ENCODE data around the gene ZNF407. TPM values are rescaled to one million over a fixed set of nuclear protein-coding genes. Genes with fewer than 3 reads are reported as not detected.

ZNF407 gene
- total RNA-seq, 2 experiments from 2014 or later: 16.6 to 17.0 TPM

DNA sequence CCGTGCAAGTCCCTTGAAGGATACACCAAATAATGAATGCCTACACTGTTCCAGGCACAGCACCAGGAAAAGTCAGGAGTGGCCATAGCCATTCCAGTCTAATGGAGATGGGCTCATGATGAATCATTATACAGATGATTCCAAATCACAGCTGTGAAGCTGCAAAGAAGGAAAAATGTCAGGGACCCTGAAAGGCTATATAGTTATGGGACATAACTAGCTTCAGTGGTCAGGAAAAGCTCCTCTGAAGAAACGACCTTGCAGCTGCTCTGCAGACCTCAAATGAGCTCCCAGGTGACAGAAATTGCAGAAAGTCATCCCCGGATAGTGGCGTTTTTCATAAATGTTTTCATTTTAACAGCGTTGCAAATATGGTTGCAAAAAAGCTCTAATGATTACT is 410.5 kb downstream of the ZNF407 start:
- DNase-seq (no peak), ATAC-seq (no peak)
- Mint-ChIP-seq H3K27ac (no peak overlapping the region), H3K4me3 (no peak overlapping the region), H3K36me3 (ENCODE audit: low read depth) (no peaks in the 10 kb centered on the region), H3K4me1 (ENCODE audit: low read depth) (no peaks in the 10 kb centered on the region), H3K9me3 (ENCODE audit: insufficient read depth) (no peaks in the 10 kb centered on the region), H3K27me3 (ENCODE audit: low read depth) (no peaks in the 10 kb centered on the region)
- POLR2A ChIA-PET: no interaction called here
- CTCF ChIA-PET: no interaction called here

DNA sequence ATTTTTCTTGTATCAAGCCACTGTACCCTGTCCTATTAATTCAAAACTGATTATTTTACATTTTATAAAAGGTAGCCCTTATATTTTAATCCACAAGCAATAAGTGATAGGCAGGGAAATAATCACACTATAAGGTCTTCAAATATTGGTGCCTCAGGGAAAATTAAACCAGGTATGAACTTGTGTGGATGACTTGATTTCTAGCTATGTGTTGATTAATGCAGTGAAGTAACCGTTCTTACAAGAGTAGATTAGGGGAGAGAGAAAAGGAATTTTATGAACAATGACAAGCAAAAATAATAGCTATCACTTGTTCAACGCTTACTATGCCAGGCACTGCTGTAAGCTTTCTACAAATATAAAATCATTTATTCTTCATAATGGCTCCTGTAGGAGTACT is 411.6 kb downstream of the ZNF407 start:
- CTCF ChIA-PET: no interaction called here
- Mint-ChIP-seq H3K4me3 (no peak overlapping the region), H3K27ac (no peak overlapping the region), H3K9me3 (ENCODE audit: insufficient read depth) (no peaks in the 10 kb centered on the region), H3K27me3 (ENCODE audit: low read depth) (no peaks in the 10 kb centered on the region), H3K4me1 (ENCODE audit: low read depth) (peaks cover 1% of the 10 kb centered on the region), H3K36me3 (ENCODE audit: low read depth) (no peaks in the 10 kb centered on the region)
- DNase-seq: no peak
- ATAC-seq: no peak
- POLR2A ChIA-PET: no interaction called here

DNA sequence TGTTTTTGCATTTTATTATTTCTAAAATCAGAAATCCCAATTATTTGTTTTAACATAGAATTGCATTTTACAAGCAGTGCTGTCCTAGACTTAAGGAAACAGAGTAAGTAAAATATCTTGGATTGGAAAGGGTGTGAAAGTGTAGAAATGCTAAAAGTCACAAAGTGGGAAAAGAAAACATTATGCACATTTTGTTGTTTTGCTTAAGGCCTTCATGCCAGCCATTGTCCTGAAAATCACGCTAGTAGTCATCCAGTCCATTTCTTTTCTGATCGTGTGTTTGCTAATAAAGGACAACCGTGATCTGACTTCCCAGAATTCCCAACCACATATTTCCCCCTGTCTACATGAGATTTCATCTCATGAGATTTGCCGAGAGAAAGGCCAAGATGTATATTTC is 412.2 kb downstream of the ZNF407 start:
- ATAC-seq (no peak), DNase-seq (no peak)
- H3K9me3 Mint-ChIP-seq (ENCODE audit: insufficient read depth): no peaks in the 10 kb centered on the region
- ChIA-PET CTCF (no interaction called here), POLR2A (no interaction called here)
- no peak overlapping the region for H3K4me3 Mint-ChIP-seq
- no peaks in the 10 kb centered on the region for H3K27me3 Mint-ChIP-seq (ENCODE audit: low read depth)
- no peaks in the 10 kb centered on the region for H3K36me3 Mint-ChIP-seq (ENCODE audit: low read depth)
- H3K4me1 Mint-ChIP-seq (ENCODE audit: low read depth): peaks cover 3% of the 10 kb centered on the region
- H3K27ac Mint-ChIP-seq: no peak overlapping the region

DNA sequence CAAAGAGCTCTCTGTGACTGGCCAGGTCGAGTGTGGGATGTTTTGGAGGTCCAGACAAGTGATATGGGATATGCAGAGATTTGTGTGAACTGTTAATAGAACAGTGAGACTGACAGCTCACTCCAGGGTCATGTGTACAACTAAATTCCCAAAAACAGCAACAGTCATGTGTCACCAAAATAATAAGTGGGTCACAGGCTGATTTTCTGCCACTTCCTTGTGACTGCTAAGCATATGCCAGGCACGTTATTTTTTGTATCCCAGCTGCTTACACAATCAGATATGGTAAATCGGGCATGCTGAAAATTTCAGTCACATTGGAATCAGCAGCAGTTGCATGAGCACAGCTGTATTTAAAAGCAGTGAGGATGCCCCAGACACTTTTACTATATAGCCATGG is 412.6 kb downstream of the ZNF407 start:
- ChIA-PET CTCF (no interaction called here), POLR2A (no interaction called here)
- no peak overlapping the region for H3K27ac Mint-ChIP-seq

DNA sequence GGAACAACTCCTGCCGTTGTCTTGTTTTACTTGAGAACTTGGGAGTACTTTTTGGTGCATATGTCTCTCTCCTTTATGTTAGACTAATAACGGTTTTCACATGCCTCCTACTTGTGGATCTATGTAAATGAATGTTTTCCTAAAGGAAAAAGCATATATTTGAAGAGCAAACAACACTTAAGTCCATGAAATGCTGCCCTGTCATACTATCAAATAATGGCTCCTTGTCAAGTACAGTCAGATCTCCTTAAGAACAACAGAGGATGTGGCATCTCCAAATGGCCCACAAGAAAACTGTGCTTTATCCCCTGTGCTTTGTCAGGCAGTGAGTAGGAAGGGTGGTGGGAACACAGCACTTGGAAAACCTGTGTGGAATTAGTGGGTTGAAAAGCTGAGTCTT is 413.0 kb downstream of the ZNF407 start:
- H3K9me3 Mint-ChIP-seq (ENCODE audit: insufficient read depth): no peaks in the 10 kb centered on the region
- DNase-seq (no peak), ATAC-seq (no peak)
- CTCF ChIA-PET: no interaction called here
- peaks cover 3% of the 10 kb centered on the region for H3K4me1 Mint-ChIP-seq (ENCODE audit: low read depth)
- POLR2A ChIA-PET: no interaction called here
- H3K36me3 Mint-ChIP-seq (ENCODE audit: low read depth): no peaks in the 10 kb centered on the region
- no peaks in the 10 kb centered on the region for H3K27me3 Mint-ChIP-seq (ENCODE audit: low read depth)
- H3K4me3 Mint-ChIP-seq: no peak overlapping the region
- H3K27ac Mint-ChIP-seq: no peak overlapping the region

More for the DNA sequence above, 412.6 kb downstream of the ZNF407 start:
- Mint-ChIP-seq H3K36me3 (ENCODE audit: low read depth) (no peaks in the 10 kb centered on the region), H3K4me1 (ENCODE audit: low read depth) (peaks cover 3% of the 10 kb centered on the region), H3K9me3 (ENCODE audit: insufficient read depth) (no peaks in the 10 kb centered on the region), H3K27me3 (ENCODE audit: low read depth) (no peaks in the 10 kb centered on the region), H3K4me3 (no peak overlapping the region)
- DNase-seq (no peak), ATAC-seq (no peak)

DNA sequence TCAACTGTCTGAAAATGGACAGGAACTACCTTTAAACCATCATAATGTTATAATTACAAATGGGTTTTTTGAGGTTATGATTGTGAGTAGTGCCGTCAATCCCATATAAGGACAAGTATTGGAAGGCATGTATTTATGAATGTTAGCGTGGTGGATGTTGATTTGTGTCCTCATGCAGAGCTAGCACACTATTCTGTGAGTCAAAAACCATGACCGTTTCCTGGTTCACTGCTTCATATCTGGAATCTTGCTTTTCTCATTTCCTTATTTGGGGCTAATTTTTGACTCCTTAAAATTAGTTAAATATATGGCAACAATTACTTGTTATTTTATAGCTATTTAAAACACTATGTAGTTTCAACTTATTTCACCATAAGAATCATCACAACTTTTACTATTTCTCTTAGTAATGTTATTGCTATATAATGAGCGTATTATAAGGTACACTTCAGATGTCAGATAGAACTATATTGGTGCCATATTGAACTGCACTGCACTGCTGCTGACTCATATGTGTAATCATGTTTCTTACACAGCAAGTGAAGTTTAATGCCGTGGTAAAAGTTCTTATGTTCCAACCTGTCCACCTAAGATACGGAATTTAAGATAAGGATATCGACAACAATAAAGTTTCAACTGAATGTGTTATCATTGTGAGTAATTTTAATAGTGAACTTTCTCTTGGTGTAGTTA is 418.5 kb downstream of the ZNF407 start:
- ATAC-seq (no peak), DNase-seq (no peak)
- Mint-ChIP-seq H3K4me1 (ENCODE audit: low read depth) (peaks cover 3% of the 10 kb centered on the region), H3K4me3 (no peak overlapping the region), H3K27me3 (ENCODE audit: low read depth) (no peaks in the 10 kb centered on the region), H3K27ac (no peak overlapping the region), H3K36me3 (ENCODE audit: low read depth) (no peaks in the 10 kb centered on the region), H3K9me3 (ENCODE audit: insufficient read depth) (no peaks in the 10 kb centered on the region)
- ChIA-PET POLR2A (no interaction called here), CTCF (interaction anchor here (1.7 kb wide), 1 partner anchor 8 kb away, joined by 5 read pairs; no protein-coding TSS in a partner anchor)

DNA sequence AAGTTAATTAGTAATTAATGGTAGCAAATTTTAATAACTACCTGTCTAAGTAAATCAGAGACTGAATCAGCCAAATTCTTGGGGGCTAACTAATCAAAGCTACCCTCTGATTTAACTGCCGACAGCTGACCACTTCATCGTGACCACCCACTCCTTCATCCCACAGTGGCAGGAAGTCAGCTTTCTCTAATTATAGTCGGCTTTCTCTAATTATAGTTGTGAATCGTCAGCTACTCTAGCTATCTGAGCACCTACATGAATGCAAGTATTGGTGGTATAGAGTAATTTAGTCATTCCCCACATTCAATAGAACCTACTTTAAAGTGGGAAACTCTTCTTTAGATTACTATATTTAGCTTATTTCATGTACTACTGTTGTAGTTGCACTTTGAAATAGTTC is 425.8 kb downstream of the ZNF407 start:
- Mint-ChIP-seq H3K27ac (no peak overlapping the region), H3K27me3 (ENCODE audit: low read depth) (no peaks in the 10 kb centered on the region), H3K36me3 (ENCODE audit: low read depth) (no peaks in the 10 kb centered on the region), H3K4me3 (no peak overlapping the region), H3K4me1 (ENCODE audit: low read depth) (no peaks in the 10 kb centered on the region), H3K9me3 (ENCODE audit: insufficient read depth) (no peaks in the 10 kb centered on the region)
- DNase-seq (no peak), ATAC-seq (no peak)
- CTCF ChIA-PET: interaction anchor here (1.2 to 1.8 kb wide), 2 partner anchors 8 to 26 kb away, joined by 3 to 5 read pairs; no protein-coding TSS in a partner anchor
- POLR2A ChIA-PET: no interaction called here

DNA sequence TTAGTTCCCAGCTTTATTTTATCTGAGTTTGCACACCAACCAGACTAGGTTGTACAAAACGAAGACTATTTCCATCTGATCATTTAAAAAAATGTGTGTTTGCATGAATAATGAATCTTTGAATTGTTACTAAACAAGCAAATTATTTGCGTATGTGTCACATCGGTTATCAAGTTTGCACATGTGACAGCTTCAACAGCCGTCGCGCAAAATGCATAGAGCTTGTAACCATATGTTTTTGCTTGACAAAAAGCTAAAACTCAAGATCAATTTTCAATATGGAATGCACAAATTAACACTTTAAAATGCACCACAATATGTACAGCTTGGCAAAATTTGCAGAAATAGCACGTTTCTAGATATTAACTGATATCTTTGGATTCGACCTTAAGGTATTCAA is 427.2 kb downstream of the ZNF407 start:
- no peaks in the 10 kb centered on the region for H3K27me3 Mint-ChIP-seq (ENCODE audit: low read depth)
- H3K4me1 Mint-ChIP-seq (ENCODE audit: low read depth): peaks cover 7% of the 10 kb centered on the region
- H3K27ac Mint-ChIP-seq: no peak overlapping the region
- DNase-seq (no peak), ATAC-seq (no peak)
- ChIA-PET POLR2A (no interaction called here), CTCF (interaction anchor here (0.6 to 1.8 kb wide), 2 partner anchors 9 to 34 kb away, joined by 3 to 5 read pairs; no protein-coding TSS in a partner anchor)
- no peaks in the 10 kb centered on the region for H3K9me3 Mint-ChIP-seq (ENCODE audit: insufficient read depth)
- H3K4me3 Mint-ChIP-seq: no peak overlapping the region
- peaks cover 3% of the 10 kb centered on the region for H3K36me3 Mint-ChIP-seq (ENCODE audit: low read depth)

DNA sequence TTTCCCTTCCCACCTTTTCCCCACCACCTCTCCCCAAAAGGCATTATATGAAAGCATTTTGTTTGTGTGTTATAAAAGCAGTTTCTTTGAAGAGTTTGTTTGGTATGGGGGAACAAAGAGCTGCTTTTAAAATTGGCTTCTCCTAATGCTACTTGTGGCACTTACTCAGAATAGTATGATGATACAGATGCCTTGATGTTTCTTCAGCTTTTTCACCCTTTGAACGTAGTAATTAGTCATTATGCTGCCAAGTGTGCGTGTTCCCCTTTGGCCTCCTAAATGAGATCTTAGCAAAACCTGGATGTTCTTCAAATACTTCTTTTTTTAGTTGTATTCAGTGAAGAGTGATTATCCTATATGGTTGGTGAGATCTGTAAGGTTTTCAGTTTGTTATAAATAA is 427.9 kb downstream of the ZNF407 start:
- no peaks in the 10 kb centered on the region for H3K9me3 Mint-ChIP-seq (ENCODE audit: insufficient read depth)
- H3K4me1 Mint-ChIP-seq (ENCODE audit: low read depth): peaks cover 7% of the 10 kb centered on the region
- ChIA-PET POLR2A (no interaction called here), CTCF (no interaction called here)
- ATAC-seq: no peak
- H3K36me3 Mint-ChIP-seq (ENCODE audit: low read depth): peaks cover 3% of the 10 kb centered on the region
- no peak overlapping the region for H3K27ac Mint-ChIP-seq
- H3K27me3 Mint-ChIP-seq (ENCODE audit: low read depth): no peaks in the 10 kb centered on the region
- no peak overlapping the region for H3K4me3 Mint-ChIP-seq
- no peak for DNase-seq

DNA sequence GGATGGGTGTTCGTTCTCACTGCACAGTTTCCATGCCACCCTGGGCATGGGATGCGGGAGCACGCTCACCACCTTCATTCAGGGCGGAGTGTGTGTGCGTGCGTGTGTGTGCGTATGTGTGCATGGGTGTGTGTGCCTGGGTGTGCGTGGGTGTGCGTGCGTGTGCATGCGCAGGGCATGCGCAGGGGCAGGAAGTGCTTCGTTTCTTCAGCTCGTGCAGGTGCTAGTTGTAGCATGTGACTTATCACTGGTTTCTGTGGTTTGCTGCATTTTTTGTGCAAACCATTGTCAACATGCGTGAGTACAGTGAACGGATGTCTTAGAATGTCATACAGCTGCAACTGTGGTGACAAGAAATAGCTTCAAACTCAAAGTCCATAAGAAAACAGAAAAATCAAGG is 431.8 kb downstream of the ZNF407 start:
- Mint-ChIP-seq H3K4me3 (no peak overlapping the region), H3K27ac (no peak overlapping the region), H3K36me3 (ENCODE audit: low read depth) (peaks cover 3% of the 10 kb centered on the region), H3K9me3 (ENCODE audit: insufficient read depth) (no peaks in the 10 kb centered on the region), H3K27me3 (ENCODE audit: low read depth) (no peaks in the 10 kb centered on the region), H3K4me1 (ENCODE audit: low read depth) (peaks cover 7% of the 10 kb centered on the region)
- ChIA-PET POLR2A (no interaction called here), CTCF (interaction anchor here (0.9 kb wide), 1 partner anchor 12 kb away, joined by 3 read pairs; no protein-coding TSS in a partner anchor)
- no peak for DNase-seq
- no peak for ATAC-seq

DNA sequence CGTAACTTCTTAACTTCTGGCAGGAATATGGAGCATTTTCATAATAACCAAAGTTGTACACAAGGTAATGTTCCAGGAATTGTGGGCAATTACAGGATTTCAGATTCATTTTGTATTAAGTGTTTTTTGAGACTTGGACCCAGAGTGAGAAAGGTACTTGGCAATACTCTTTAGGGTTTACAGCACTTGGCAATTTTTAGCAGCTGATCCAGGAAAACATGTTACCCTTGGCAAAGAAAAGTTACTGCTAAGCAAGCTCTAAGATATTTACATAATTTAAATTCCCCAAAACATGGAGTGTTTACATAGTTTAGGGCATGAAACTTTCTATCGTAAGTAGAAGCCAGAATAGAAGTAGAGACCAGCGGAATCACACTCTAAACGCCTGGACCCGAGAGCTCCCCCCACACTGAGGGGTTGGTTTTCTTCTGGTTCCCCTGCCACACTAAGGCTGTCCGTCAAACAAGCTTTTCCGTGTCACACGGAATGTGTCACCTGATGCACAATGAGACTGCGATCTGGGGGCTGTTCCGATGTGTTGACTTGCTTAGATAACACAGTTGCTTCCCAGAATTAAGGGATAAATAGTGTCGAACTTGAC is 434.1 kb downstream of the ZNF407 start:
- no peak for ATAC-seq
- ChIA-PET CTCF (no interaction called here), POLR2A (no interaction called here)
- no peaks in the 10 kb centered on the region for H3K9me3 Mint-ChIP-seq (ENCODE audit: insufficient read depth)
- H3K4me3 Mint-ChIP-seq: no peak overlapping the region
- no peak overlapping the region for H3K27ac Mint-ChIP-seq
- H3K4me1 Mint-ChIP-seq (ENCODE audit: low read depth): peaks cover 7% of the 10 kb centered on the region
- no peak for DNase-seq
- peaks cover 3% of the 10 kb centered on the region for H3K36me3 Mint-ChIP-seq (ENCODE audit: low read depth)
- no peaks in the 10 kb centered on the region for H3K27me3 Mint-ChIP-seq (ENCODE audit: low read depth)

DNA sequence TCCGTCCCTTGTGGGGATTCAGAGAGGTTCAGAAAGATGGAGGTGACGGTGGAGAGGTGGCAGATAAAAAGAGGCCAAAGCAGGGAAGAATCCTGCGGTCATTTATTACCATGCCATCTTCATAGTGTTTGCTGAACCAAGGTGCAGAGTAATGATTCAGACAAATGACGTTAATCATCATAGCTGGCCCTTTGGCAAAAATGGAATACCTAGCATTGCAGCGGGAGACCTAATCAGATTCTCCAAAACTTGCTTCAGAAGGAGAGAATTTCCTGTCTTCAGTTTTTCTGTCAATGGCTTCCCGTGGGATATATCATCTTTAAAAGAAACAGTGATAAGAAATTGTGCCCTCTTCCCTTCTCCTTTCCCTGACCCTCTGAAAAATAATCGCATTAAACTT is 435.8 kb downstream of the ZNF407 start:
- CTCF ChIA-PET: no interaction called here

DNA sequence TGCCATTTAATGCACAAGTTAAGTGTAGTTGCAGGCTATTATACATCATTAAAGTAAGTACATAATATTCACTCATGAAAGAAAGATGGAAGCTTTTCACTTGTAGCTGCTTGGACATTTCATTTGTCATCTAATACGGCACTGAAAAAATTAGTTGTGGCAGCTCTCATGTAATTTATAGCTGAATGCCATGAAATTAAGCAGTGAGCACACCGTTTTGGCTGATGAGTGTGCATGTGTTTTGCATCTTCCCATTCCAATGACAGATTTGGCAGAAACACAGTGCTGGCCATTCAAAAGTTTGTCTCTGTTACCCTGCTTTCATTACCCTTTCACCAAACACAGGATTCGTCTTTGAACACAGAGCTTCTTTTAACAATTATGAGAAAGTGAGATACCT is 437.3 kb downstream of the ZNF407 start:
- DNase-seq: no peak

More for the DNA sequence above, 435.8 kb downstream of the ZNF407 start:
- ATAC-seq (no peak), DNase-seq (no peak)
- Mint-ChIP-seq H3K27ac (no peak overlapping the region), H3K27me3 (ENCODE audit: low read depth) (no peaks in the 10 kb centered on the region), H3K4me3 (no peak overlapping the region), H3K36me3 (ENCODE audit: low read depth) (peaks cover 3% of the 10 kb centered on the region), H3K4me1 (ENCODE audit: low read depth) (peaks cover 7% of the 10 kb centered on the region), H3K9me3 (ENCODE audit: insufficient read depth) (no peaks in the 10 kb centered on the region)
- POLR2A ChIA-PET: no interaction called here

More for the DNA sequence above, 437.3 kb downstream of the ZNF407 start:
- Mint-ChIP-seq H3K4me1 (ENCODE audit: low read depth) (no peaks in the 10 kb centered on the region), H3K27ac (no peak overlapping the region), H3K36me3 (ENCODE audit: low read depth) (no peaks in the 10 kb centered on the region), H3K9me3 (ENCODE audit: insufficient read depth) (no peaks in the 10 kb centered on the region), H3K4me3 (no peak overlapping the region), H3K27me3 (ENCODE audit: low read depth) (no peaks in the 10 kb centered on the region)
- POLR2A ChIA-PET: no interaction called here
- CTCF ChIA-PET: no interaction called here
- no peak for ATAC-seq
